Stimulated activated effector memory CD8-positive, alpha-beta T cell treated with anti-CD3 and anti-CD28 coated beads, Interleukin-12 subunit alpha, Interleukin-12 subunit beta, amount 100 ng/mL, for 72 hours (primary cell): ENCODE results near the gene COPS2.

ENCODE experiments used
- ATAC-seq: fragments of 150-1000 bp; cut with Tn5 transposase; 2 replicates; pipeline ENCODE4 v1.10.0; 2021
- DNase-seq, 2 donors: peaks; one replicate each; pipeline ENCODE4 v3.0.0; 2021 to 2022; ENCODE audit warnings: low spot score in 2 of 2
- H3K27ac Mint-ChIP-seq: one replicate; pipeline ENCODE4 v1.8.0; 2022; ENCODE audit warnings: mild to moderate bottlenecking, mixed read lengths
- H3K36me3 Mint-ChIP-seq: one replicate; pipeline ENCODE4 v1.8.0; 2022; ENCODE audit warnings: mild to moderate bottlenecking, mixed read lengths
- H3K4me1 Mint-ChIP-seq: one replicate; pipeline ENCODE4 v1.8.0; 2022; ENCODE audit warnings: mixed read lengths
- H3K4me3 Mint-ChIP-seq: one replicate; pipeline ENCODE4 v1.8.0; 2022; ENCODE audit warnings: mild to moderate bottlenecking, mixed read lengths
- H3K9me3 Mint-ChIP-seq: one replicate; pipeline ENCODE4 v1.8.0; 2022; ENCODE audit warnings: mixed read lengths

Gene COPS2

GRCh38 chr15:49174902-49175301 lies 19.5 kb upstream of the COPS2 start:
- H3K9me3 Mint-ChIP-seq = no peaks in the 10 kb centered on the region
- ATAC-seq (no peak), DNase-seq (no peak)
- no peak overlapping the region for H3K27ac Mint-ChIP-seq
- H3K4me3 Mint-ChIP-seq = no peak overlapping the region
- H3K36me3 Mint-ChIP-seq = peaks cover 10% of the 10 kb centered on the region
- H3K4me1 Mint-ChIP-seq = peaks cover 33% of the 10 kb centered on the region

GRCh38 chr15:49171790-49172189 lies 16.4 kb upstream of the COPS2 start:
- no peak for DNase-seq
- no peak for ATAC-seq

GRCh38 chr15:49169880-49170597 lies 14.6 kb upstream of the COPS2 start, which contains the start of gene GALK2:
Gene GALK2, plus strand, starts transcription at chr15:49170247. Its CDS starts 76 bp downstream, at chr15:49170323.
- H3K9me3 Mint-ChIP-seq = no peaks in the 10 kb centered on the region
- H3K4me1 Mint-ChIP-seq = peaks cover 34% of the 10 kb centered on the region
- ATAC-seq (peak; percentile 99), DNase-seq (peak; percentile 64 to 85)
- H3K36me3 Mint-ChIP-seq = peaks cover 6% of the 10 kb centered on the region
- peak within 1 kb of the TSS; percentile 96 for H3K27ac Mint-ChIP-seq
- peak within 1 kb of the TSS; percentile 96 for H3K4me3 Mint-ChIP-seq

More at GRCh38 chr15:49171790-49172189, 16.4 kb upstream of the COPS2 start:
- H3K4me3 Mint-ChIP-seq = peak overlapping the region; percentile 96
- H3K9me3 Mint-ChIP-seq = no peaks in the 10 kb centered on the region
- peaks cover 6% of the 10 kb centered on the region for H3K36me3 Mint-ChIP-seq
- H3K27ac Mint-ChIP-seq = no peak overlapping the region
- peaks cover 40% of the 10 kb centered on the region for H3K4me1 Mint-ChIP-seq

- Mint-ChIP-seq H3K9me3 (no peaks in the 10 kb centered on the region), H3K4me1 (peaks cover 26% of the 10 kb centered on the region), H3K4me3 (no peak overlapping the region), H3K36me3 (peaks cover 6% of the 10 kb centered on the region), H3K27ac (no peak overlapping the region)
- ATAC-seq (no peak), DNase-seq (no peak)
These were observed 12.6 kb upstream of the COPS2 start for GRCh38 chr15:49168016-49168415.

- no peak for ATAC-seq
- H3K4me3 Mint-ChIP-seq = no peak overlapping the region
- no peak overlapping the region for H3K27ac Mint-ChIP-seq
- no peaks in the 10 kb centered on the region for H3K9me3 Mint-ChIP-seq
- H3K36me3 Mint-ChIP-seq = peaks cover 7% of the 10 kb centered on the region
- no peak for DNase-seq
- H3K4me1 Mint-ChIP-seq = peaks cover 7% of the 10 kb centered on the region
These were observed 9.5 kb upstream of the COPS2 start for GRCh38 chr15:49164865-49165264.

- Mint-ChIP-seq H3K4me1 (no peaks in the 10 kb centered on the region), H3K36me3 (peaks cover 7% of the 10 kb centered on the region), H3K27ac (no peak overlapping the region), H3K4me3 (no peak overlapping the region), H3K9me3 (no peaks in the 10 kb centered on the region)
- ATAC-seq = no peak
- no peak for DNase-seq
These were observed 8.3 kb upstream of the COPS2 start for GRCh38 chr15:49163678-49164077.

- Mint-ChIP-seq H3K36me3 (peaks cover 23% of the 10 kb centered on the region), H3K9me3 (no peaks in the 10 kb centered on the region), H3K27ac (peak overlapping the region; percentile 100), H3K4me3 (peak overlapping the region; percentile 99), H3K4me1 (peaks cover 19% of the 10 kb centered on the region)
- ATAC-seq (no peak), DNase-seq (no peak)
These were observed 632 bp upstream of the COPS2 start for GRCh38 chr15:49155834-49156627.

GRCh38 chr15:49154799-49155109 lies 645 bp downstream of the COPS2 start:
- peak overlapping the region; percentile 100 for H3K27ac Mint-ChIP-seq
- H3K36me3 Mint-ChIP-seq = peaks cover 35% of the 10 kb centered on the region

GRCh38 chr15:49154359-49154758 lies 1.0 kb downstream of the COPS2 start:
- Mint-ChIP-seq H3K4me3 (peak overlapping the region; percentile 99), H3K27ac (peak overlapping the region; percentile 100), H3K9me3 (no peaks in the 10 kb centered on the region), H3K4me1 (peaks cover 20% of the 10 kb centered on the region), H3K36me3 (peaks cover 39% of the 10 kb centered on the region)
- no peak for DNase-seq
- no peak for ATAC-seq

More at GRCh38 chr15:49154799-49155109, 645 bp downstream of the COPS2 start:
- peak overlapping the region; percentile 99 for H3K4me3 Mint-ChIP-seq
- no peak for DNase-seq
- peaks cover 19% of the 10 kb centered on the region for H3K4me1 Mint-ChIP-seq
- no peak for ATAC-seq
- H3K9me3 Mint-ChIP-seq = no peaks in the 10 kb centered on the region

GRCh38 chr15:49152552-49153312 lies 2.7 kb downstream of the COPS2 start:
- Mint-ChIP-seq H3K27ac (no peak overlapping the region), H3K4me1 (peaks cover 35% of the 10 kb centered on the region), H3K4me3 (peak overlapping the region; percentile 99), H3K36me3 (peaks cover 49% of the 10 kb centered on the region), H3K9me3 (no peaks in the 10 kb centered on the region)
- ATAC-seq (no peak), DNase-seq (no peak)

GRCh38 chr15:49151831-49152230 lies 3.6 kb downstream of the COPS2 start:
- H3K36me3 Mint-ChIP-seq = peaks cover 49% of the 10 kb centered on the region
- H3K4me1 Mint-ChIP-seq = peaks cover 37% of the 10 kb centered on the region
- no peak overlapping the region for H3K27ac Mint-ChIP-seq

GRCh38 chr15:49148727-49149126 lies 6.7 kb downstream of the COPS2 start:
- no peaks in the 10 kb centered on the region for H3K9me3 Mint-ChIP-seq
- peak overlapping the region; percentile 20 for H3K27ac Mint-ChIP-seq
- no peak overlapping the region for H3K4me3 Mint-ChIP-seq
- DNase-seq (no peak), ATAC-seq (no peak)
- peaks cover 62% of the 10 kb centered on the region for H3K36me3 Mint-ChIP-seq
- H3K4me1 Mint-ChIP-seq = peaks cover 37% of the 10 kb centered on the region

More at GRCh38 chr15:49151831-49152230, 3.6 kb downstream of the COPS2 start:
- Mint-ChIP-seq H3K9me3 (no peaks in the 10 kb centered on the region), H3K4me3 (no peak overlapping the region)
- DNase-seq (no peak), ATAC-seq (no peak)

- peaks cover 34% of the 10 kb centered on the region for H3K4me1 Mint-ChIP-seq
- peak overlapping the region; percentile 20 for H3K27ac Mint-ChIP-seq
- H3K36me3 Mint-ChIP-seq = peaks cover 62% of the 10 kb centered on the region
- DNase-seq = no peak
- ATAC-seq = no peak
- H3K4me3 Mint-ChIP-seq = no peak overlapping the region
- H3K9me3 Mint-ChIP-seq = no peaks in the 10 kb centered on the region
These were observed 7.1 kb downstream of the COPS2 start for GRCh38 chr15:49148298-49148697.

GRCh38 chr15:49145651-49146609 lies 9.5 kb downstream of the COPS2 start:
- no peaks in the 10 kb centered on the region for H3K9me3 Mint-ChIP-seq
- peaks cover 72% of the 10 kb centered on the region for H3K36me3 Mint-ChIP-seq
- ATAC-seq (peak; percentile 47), DNase-seq (no peak)
- peaks cover 37% of the 10 kb centered on the region for H3K4me1 Mint-ChIP-seq
- no peak overlapping the region for H3K4me3 Mint-ChIP-seq
- no peak overlapping the region for H3K27ac Mint-ChIP-seq
